ENCODE data around the gene NINJ1.

GRCh38 chr9:93107151-93107824, 26.8 kb downstream of the NINJ1 start:
- TF ChIP-seq POLR2A (IDR thresholded peaks at IDR 0.05) = no peak
- TF ChIP-seq, protein P1, sequence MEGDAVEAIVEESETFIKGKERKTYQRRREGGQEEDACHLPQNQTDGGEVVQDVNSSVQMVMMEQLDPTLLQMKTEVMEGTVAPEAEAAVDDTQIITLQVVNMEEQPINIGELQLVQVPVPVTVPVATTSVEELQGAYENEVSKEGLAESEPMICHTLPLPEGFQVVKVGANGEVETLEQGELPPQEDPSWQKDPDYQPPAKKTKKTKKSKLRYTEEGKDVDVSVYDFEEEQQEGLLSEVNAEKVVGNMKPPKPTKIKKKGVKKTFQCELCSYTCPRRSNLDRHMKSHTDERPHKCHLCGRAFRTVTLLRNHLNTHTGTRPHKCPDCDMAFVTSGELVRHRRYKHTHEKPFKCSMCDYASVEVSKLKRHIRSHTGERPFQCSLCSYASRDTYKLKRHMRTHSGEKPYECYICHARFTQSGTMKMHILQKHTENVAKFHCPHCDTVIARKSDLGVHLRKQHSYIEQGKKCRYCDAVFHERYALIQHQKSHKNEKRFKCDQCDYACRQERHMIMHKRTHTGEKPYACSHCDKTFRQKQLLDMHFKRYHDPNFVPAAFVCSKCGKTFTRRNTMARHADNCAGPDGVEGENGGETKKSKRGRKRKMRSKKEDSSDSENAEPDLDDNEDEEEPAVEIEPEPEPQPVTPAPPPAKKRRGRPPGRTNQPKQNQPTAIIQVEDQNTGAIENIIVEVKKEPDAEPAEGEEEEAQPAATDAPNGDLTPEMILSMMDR (IDR thresholded peaks at IDR 0.05) = no peak
